WTC11 (cell line): ENCODE data around the gene CPB2.

Experiments
- CREM ChIP-seq: sonication (generic); formaldehyde crosslinking; IDR thresholded peaks from 2 replicates; pipeline ENCODE4 v1.8.1; 2022; ENCODE audit warnings: mild to moderate bottlenecking, missing genetic modification reagents, moderate library complexity
- CTCF ChIP-seq: fragments of 200-600 bp; IDR thresholded peaks from 2 replicates; pipeline ENCODE4 v1.8.0; 2022; ENCODE audit warnings: antibody characterized with exemption
- ELF4 ChIP-seq: sonication (generic); formaldehyde crosslinking; IDR thresholded peaks from 2 replicates; pipeline ENCODE4 v1.8.1; 2022; ENCODE audit warnings: low read depth, mild to moderate bottlenecking, moderate library complexity, missing genetic modification reagents
- IRF1 ChIP-seq: sonication (generic); formaldehyde crosslinking; IDR thresholded peaks from 2 replicates; pipeline ENCODE4 v1.8.0; 2023; ENCODE audit warnings: missing genetic modification reagents
- KAT7 ChIP-seq: sonication (generic); formaldehyde crosslinking; IDR thresholded peaks from 2 replicates; pipeline ENCODE4 v1.8.1; 2023; ENCODE audit warnings: missing genetic modification reagents, mild to moderate bottlenecking, borderline replicate concordance
- PREB ChIP-seq: sonication (generic); formaldehyde crosslinking; IDR thresholded peaks from 2 replicates; pipeline ENCODE4 v1.8.1; 2022; ENCODE audit warnings: mild to moderate bottlenecking, missing genetic modification reagents, moderate library complexity, borderline replicate concordance
- SMAD4 ChIP-seq: sonication (generic); formaldehyde crosslinking; IDR thresholded peaks from 2 replicates; pipeline ENCODE4 v1.8.0; 2022; ENCODE audit warnings: mild to moderate bottlenecking, missing genetic modification reagents
- STAT6 ChIP-seq: sonication (generic); formaldehyde crosslinking; conservative IDR thresholded peaks from 2 replicates; pipeline ENCODE4 v1.8.1; 2023; ENCODE audit warnings: mild to moderate bottlenecking, low read depth, missing genetic modification reagents, moderate library complexity
- TF ChIP-seq, protein P1 (sequence below): sonication (generic); formaldehyde crosslinking; IDR thresholded peaks from 2 replicates; pipeline ENCODE4 v1.8.1; 2022; ENCODE audit warnings: low read depth, mild to moderate bottlenecking, moderate library complexity, missing genetic modification reagents, borderline replicate concordance
- TF ChIP-seq, protein P2 (sequence below): sonication (generic); formaldehyde crosslinking; IDR thresholded peaks from 2 replicates; pipeline ENCODE4 v1.8.1; 2023; ENCODE audit warnings: mild to moderate bottlenecking, moderate library complexity, missing genetic modification reagents

- TF ChIP-seq CREM (CRISPR knock-in tag) (no peak), CTCF (no peak), KAT7 (no peak), PREB (CRISPR knock-in tag) (no peak), SMAD4 (CRISPR knock-in tag) (no peak), ELF4 (no peak), IRF1 (CRISPR knock-in tag) (no peak), STAT6 (CRISPR knock-in tag) (no peak)
- TF ChIP-seq, protein P1, sequence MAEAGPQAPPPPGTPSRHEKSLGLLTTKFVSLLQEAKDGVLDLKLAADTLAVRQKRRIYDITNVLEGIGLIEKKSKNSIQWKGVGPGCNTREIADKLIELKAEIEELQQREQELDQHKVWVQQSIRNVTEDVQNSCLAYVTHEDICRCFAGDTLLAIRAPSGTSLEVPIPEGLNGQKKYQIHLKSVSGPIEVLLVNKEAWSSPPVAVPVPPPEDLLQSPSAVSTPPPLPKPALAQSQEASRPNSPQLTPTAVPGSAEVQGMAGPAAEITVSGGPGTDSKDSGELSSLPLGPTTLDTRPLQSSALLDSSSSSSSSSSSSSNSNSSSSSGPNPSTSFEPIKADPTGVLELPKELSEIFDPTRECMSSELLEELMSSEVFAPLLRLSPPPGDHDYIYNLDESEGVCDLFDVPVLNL = no peak
- TF ChIP-seq, protein P2, sequence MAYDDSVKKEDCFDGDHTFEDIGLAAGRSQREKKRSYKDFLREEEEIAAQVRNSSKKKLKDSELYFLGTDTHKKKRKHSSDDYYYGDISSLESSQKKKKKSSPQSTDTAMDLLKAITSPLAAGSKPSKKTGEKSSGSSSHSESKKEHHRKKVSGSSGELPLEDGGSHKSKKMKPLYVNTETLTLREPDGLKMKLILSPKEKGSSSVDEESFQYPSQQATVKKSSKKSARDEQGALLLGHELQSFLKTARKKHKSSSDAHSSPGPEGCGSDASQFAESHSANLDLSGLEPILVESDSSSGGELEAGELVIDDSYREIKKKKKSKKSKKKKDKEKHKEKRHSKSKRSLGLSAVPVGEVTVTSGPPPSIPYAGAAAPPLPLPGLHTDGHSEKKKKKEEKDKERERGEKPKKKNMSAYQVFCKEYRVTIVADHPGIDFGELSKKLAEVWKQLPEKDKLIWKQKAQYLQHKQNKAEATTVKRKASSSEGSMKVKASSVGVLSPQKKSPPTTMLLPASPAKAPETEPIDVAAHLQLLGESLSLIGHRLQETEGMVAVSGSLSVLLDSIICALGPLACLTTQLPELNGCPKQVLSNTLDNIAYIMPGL (CRISPR knock-in tag) = no peak
These were observed 4.5 kb downstream of the CPB2 start for GRCh38 chr13:46100191-46100815.
